IMR-90 (cell line): ENCODE data around the gene TMPRSS2. TPM values are rescaled to one million over a fixed set of nuclear protein-coding genes. Genes with fewer than 3 reads are reported as not detected.

Experiments used
- ATAC-seq: fragments of 200-7000 bp; cut with Tn5 transposase; 2 replicates; pipeline ENCODE4 v1.9.1; 2020; ENCODE audit warnings: low read depth, mild to moderate bottlenecking, moderate library complexity
- BruUV-seq: library from RNA; stranded (reverse); fragments of 400-500 nt; replicated peaks from 2 replicates; lab custom pipeline; 2021; lab: Mats Ljungman, UMichigan
- CTCF ChIA-PET: fragments of 300-600 bp; formaldehyde crosslinking; extraction: SDS; loops from one replicate; lab custom pipeline; 2021; ENCODE audit warnings: antibody characterized with exemption; lab: Yijun Ruan, JAX
- POLR2A ChIA-PET: fragments of 300-600 bp; sonication (Branson Sonifier 250); formaldehyde crosslinking; loops from one replicate; lab custom pipeline; 2022; ENCODE audit warnings: antibody characterized with exemption; ENCODE audit not compliant: unreplicated experiment; lab: Charles Lee
- DNase-seq: peaks from one replicate; pipeline ENCODE4 v3.0.0; 2013
- H2AFZ ChIP-seq: replicated peaks from 2 replicates; pipeline ENCODE3; 2013; ENCODE audit warnings: low read length, mild to moderate bottlenecking; ENCODE audit not compliant: poor library complexity
- H2AK5ac ChIP-seq: 2 replicates; pipeline ENCODE4 v1.6.1; 2013; ENCODE audit warnings: low read depth, low read length, inconsistent platforms
- H2AK9ac ChIP-seq: replicated peaks from 2 replicates; pipeline ENCODE3; 2013; ENCODE audit warnings: mild to moderate bottlenecking, low read depth, low read length, moderate library complexity; ENCODE audit not compliant: poor library complexity
- H2BK120ac ChIP-seq: 2 replicates; pipeline ENCODE4 v1.6.1; 2013; ENCODE audit warnings: low read depth, low read length, inconsistent platforms
- H2BK15ac ChIP-seq: 3 replicates; pipeline ENCODE4 v1.6.1; 2013; ENCODE audit warnings: low read depth, low read length, inconsistent platforms
- H2BK20ac ChIP-seq: 2 replicates; pipeline ENCODE4 v1.6.1; 2013; ENCODE audit warnings: low read depth, mild to moderate bottlenecking, inconsistent platforms, low read length, moderate library complexity
- H2BK5ac ChIP-seq: 2 replicates; pipeline ENCODE4 v1.6.1; 2013; ENCODE audit warnings: mild to moderate bottlenecking, low read depth, low read length, inconsistent platforms; ENCODE audit not compliant: poor library complexity, severe bottlenecking
- H3K14ac ChIP-seq: replicated peaks from 2 replicates; pipeline ENCODE4 v1.6.1; 2013; ENCODE audit warnings: low read depth, low read length, inconsistent platforms
- H3K18ac ChIP-seq: 2 replicates; pipeline ENCODE4 v1.6.1; 2013; ENCODE audit warnings: low read depth, low read length, control low read depth
- H3K23ac ChIP-seq: 2 replicates; pipeline ENCODE4 v1.6.1; 2013; ENCODE audit warnings: low read depth, low read length, inconsistent platforms
- H3K27ac ChIP-seq: 2 replicates; pipeline ENCODE4 v1.5.1; 2013; ENCODE audit warnings: mild to moderate bottlenecking, control low read depth, low read length; ENCODE audit not compliant: insufficient read depth
- H3K27me3 ChIP-seq: 2 replicates; pipeline ENCODE4 v1.6.1; 2013; ENCODE audit warnings: low read length; ENCODE audit not compliant: control insufficient read depth, insufficient read depth
- H3K36me3 ChIP-seq: 2 replicates; pipeline ENCODE4 v1.6.1; 2013; ENCODE audit warnings: low read length, mixed read lengths; ENCODE audit not compliant: control insufficient read depth, insufficient read depth
- H3K4ac ChIP-seq: 2 replicates; pipeline ENCODE4 v1.6.1; 2013; ENCODE audit warnings: low read depth, low read length, inconsistent platforms
- H3K4me1 ChIP-seq: 2 replicates; pipeline ENCODE4 v1.6.1; 2013; ENCODE audit warnings: low read length, mixed read lengths; ENCODE audit not compliant: control insufficient read depth, insufficient read depth
- H3K4me2 ChIP-seq: 2 replicates; pipeline ENCODE4 v1.6.1; 2013; ENCODE audit warnings: low read depth, mild to moderate bottlenecking, control low read depth, low read length, moderate library complexity
- H3K4me3 ChIP-seq: 2 replicates; pipeline ENCODE4 v1.5.1; 2013; ENCODE audit warnings: low read depth, mild to moderate bottlenecking, control low read depth, low read length, moderate library complexity; ENCODE audit not compliant: insufficient read depth
- H3K56ac ChIP-seq: 2 replicates; pipeline ENCODE4 v1.6.1; 2013; ENCODE audit warnings: low read length, inconsistent platforms; ENCODE audit not compliant: insufficient read depth; ENCODE audit errors: extremely low read depth
- H3K79me1 ChIP-seq, 2 experiments: 2 replicates each; pipeline ENCODE4 v1.6.1; 2013; ENCODE audit warnings: low read length in 2 of 2, inconsistent platforms in 1 of 2, low read depth in 1 of 2
- H3K9ac ChIP-seq: 2 replicates; pipeline ENCODE4 v1.6.1; 2013; ENCODE audit warnings: low read depth, low read length, control low read depth
- H3K9me1 ChIP-seq: 2 replicates; pipeline ENCODE4 v1.6.1; 2013; ENCODE audit warnings: low read length, inconsistent platforms; ENCODE audit not compliant: insufficient read depth
- H3K9me3 ChIP-seq: 2 replicates; pipeline ENCODE4 v1.6.1; 2013; ENCODE audit warnings: low read length; ENCODE audit not compliant: control insufficient read depth, insufficient read depth
- H4K20me1 ChIP-seq: 2 replicates; pipeline ENCODE4 v1.6.1; 2013; ENCODE audit warnings: low read length, inconsistent platforms; ENCODE audit not compliant: insufficient read depth
- H4K5ac ChIP-seq: 2 replicates; pipeline ENCODE4 v1.6.1; 2013; ENCODE audit warnings: mild to moderate bottlenecking, low read depth, low read length, control low read depth
- H4K8ac ChIP-seq, 2 experiments: 2 replicates each; pipeline ENCODE4 v1.6.1; 2013; ENCODE audit warnings: low read depth in 2 of 2, low read length in 2 of 2, control low read depth in 1 of 2, inconsistent platforms in 1 of 2
- H4K91ac ChIP-seq: 2 replicates; pipeline ENCODE4 v1.6.1; 2013; ENCODE audit warnings: low read depth, low read length, inconsistent platforms; ENCODE audit not compliant: insufficient read depth
- CHD1 ChIP-seq: IDR thresholded peaks from 2 replicates; pipeline ENCODE4 v1.6.1; 2012; ENCODE audit warnings: low read depth, low read length, improper control_type of control experiment
- CTCF ChIP-seq: conservative IDR thresholded peaks from 2 replicates; pipeline ENCODE4 v1.5.1; 2012; ENCODE audit warnings: mild to moderate bottlenecking, low read depth, low read length, improper control_type of control experiment
- MAZ ChIP-seq: IDR thresholded peaks from 2 replicates; pipeline ENCODE4 v1.6.1; 2012; ENCODE audit warnings: low read depth, mild to moderate bottlenecking, low read length, improper control_type of control experiment, moderate library complexity, borderline replicate concordance
- WGBS, 2 experiments: methylation state at CpG; one replicate each; pipeline versions ENCODE4 v1.1.5 to v1.1.7; 2013; ENCODE audit warnings: missing lambda C conversion rate in 2 of 2; ENCODE audit not compliant: insufficient read length in 1 of 2; ENCODE audit errors: extremely low coverage in 2 of 2; 5-methylcytosine and 5-hydroxymethylcytosine counted together
- dilution Hi-C: fragments of 300-500 bp; cut with HindIII; formaldehyde crosslinking; loops from one replicate; pipeline ENCODE4 v1.14.3; 2018; ENCODE audit warnings: low sequenced_read_pairs; ENCODE audit not compliant: unreplicated experiment
- in situ Hi-C: fragments of 300-500 bp; cut with MboI; formaldehyde crosslinking; loops from 3 replicates; pipeline ENCODE4 v1.14.3; 2019; ENCODE audit warnings: low sequenced_read_pairs, inconsistent platforms, mixed read lengths
- intact Hi-C: fragments of 100-400 bp; cut with micrococcal nuclease; formaldehyde crosslinking; loops from 2 replicates; pipeline ENCODE4 v1.10.0; 2022
- polyA plus RNA-seq, 3 experiments: library from polyadenylated mRNA; depleted of rRNA; stranded (reverse); fragments of >200 nt; gene quantifications; 2 replicates each; pipeline ENCODE4 v1.2.3, GENCODE V29; 2012; ENCODE audit warnings: low replicate concordance in 1 of 3
- total RNA-seq: library from RNA; depleted of rRNA; stranded (reverse); fragments of >200 nt; gene quantifications from 2 replicates; pipeline ENCODE4 v1.2.3, GENCODE V29; 2012

The TMPRSS2 gene
- total and polyA plus RNA-seq, 2 of the 4 experiments (the other 2 are of a cell fraction) = not detected

DNA sequence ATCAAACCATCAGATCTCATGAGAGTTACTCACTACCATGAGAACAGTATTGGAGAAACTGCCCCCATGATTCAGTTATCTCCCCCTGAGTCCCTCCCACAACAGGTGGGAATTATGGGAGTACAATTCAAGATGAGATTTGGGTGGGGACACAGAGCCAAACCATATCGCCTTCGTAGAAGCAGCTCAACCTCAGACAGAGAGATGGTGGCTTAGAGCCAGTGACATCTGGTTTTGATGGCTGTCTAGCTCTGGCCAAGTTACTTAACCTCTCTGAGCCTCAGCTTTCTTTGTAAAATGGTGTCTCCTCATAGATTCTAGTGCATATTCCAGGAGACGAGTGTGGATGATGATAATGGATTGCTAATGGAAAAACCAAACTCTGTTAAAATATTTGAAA is 54.8 kb downstream of the TMPRSS2 start:
- no peak overlapping the region for H3K4me2 ChIP-seq
- DNase-seq (no peak), ATAC-seq (no peak)
- H4K8ac ChIP-seq = no peak overlapping the region
- no peak overlapping the region for H3K27ac ChIP-seq
- no peaks in the 10 kb centered on the region for H3K9me1 ChIP-seq
- no peak overlapping the region for H4K5ac ChIP-seq
- no peak overlapping the region for H2AFZ ChIP-seq
- ChIA-PET CTCF (interaction anchor here (0.6 to 1.0 kb wide), 2 partner anchors 42 to 170 kb away, joined by 3 to 5 read pairs; no protein-coding TSS in a partner anchor), POLR2A (no interaction called here)
- H2AK9ac ChIP-seq = no peak overlapping the region
- H3K9me3 ChIP-seq = no peaks in the 10 kb centered on the region
- H3K4ac ChIP-seq = no peak overlapping the region
- TF ChIP-seq CTCF (no peak), MAZ (no peak), CHD1 (no peak)
- WGBS, 2 experiments = 90% methylated on average over 2 of the region's 3 CpGs; no CpG with 5 or more reads in 1 of the 2 experiments
- H3K4me3 ChIP-seq = no peak overlapping the region
- no peaks in the 10 kb centered on the region for H3K36me3 ChIP-seq
- no TSS peak for BruUV-seq
- no peak overlapping the region for H4K91ac ChIP-seq
- H2BK5ac ChIP-seq = no peak overlapping the region
- H3K27me3 ChIP-seq = no peaks in the 10 kb centered on the region
- H2BK120ac ChIP-seq = no peak overlapping the region
- in situ Hi-C loops (loop anchor here (10.0 kb wide), 1 partner anchor 328 kb away; no protein-coding TSS in a partner anchor), intact Hi-C loops (no loop called here), dilution Hi-C loops (no loop called here)
- H3K79me1 ChIP-seq = no peaks in the 10 kb centered on the region
- H2BK20ac ChIP-seq = no peak overlapping the region
- H3K14ac ChIP-seq = no peak overlapping the region
- H3K23ac ChIP-seq = no peak overlapping the region
- no peak overlapping the region for H3K9ac ChIP-seq
- H3K4me1 ChIP-seq = no peaks in the 10 kb centered on the region
- no peak overlapping the region for H2AK5ac ChIP-seq
- no peaks in the 10 kb centered on the region for H4K20me1 ChIP-seq
- no peak overlapping the region for H2BK15ac ChIP-seq
- H3K56ac ChIP-seq = no peak overlapping the region
- H3K18ac ChIP-seq = no peak overlapping the region
